Measurements from ENCODE around the gene GABRP. TPM values are rescaled to one million over a fixed set of nuclear protein-coding genes. Genes with fewer than 3 reads are reported as not detected.

Gene GABRP
- total RNA-seq, 1 donor from 2014 or later = not detected

DNA sequence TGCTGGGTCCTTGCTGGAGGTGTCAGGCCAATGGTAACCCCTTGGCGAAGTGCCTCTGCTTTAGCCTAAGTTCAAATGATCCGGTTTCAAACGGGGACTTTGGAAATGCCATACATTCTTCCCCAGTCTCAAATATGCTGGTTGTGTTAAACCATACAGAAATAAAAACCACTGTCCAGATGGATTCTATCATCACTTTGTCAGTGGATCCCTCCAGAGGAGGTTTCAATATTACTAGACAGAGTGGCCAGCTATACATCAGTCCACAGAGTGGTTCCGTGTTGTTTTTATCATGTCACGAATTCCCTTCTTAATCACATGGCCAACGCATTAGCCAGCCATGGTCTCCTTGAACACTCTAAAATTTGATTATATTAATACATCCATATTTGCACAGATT, 71.0 kb downstream of the GABRP start:
- no peak for DNase-seq (ENCODE audit: low read depth)
- TF ChIP-seq, protein P1, sequence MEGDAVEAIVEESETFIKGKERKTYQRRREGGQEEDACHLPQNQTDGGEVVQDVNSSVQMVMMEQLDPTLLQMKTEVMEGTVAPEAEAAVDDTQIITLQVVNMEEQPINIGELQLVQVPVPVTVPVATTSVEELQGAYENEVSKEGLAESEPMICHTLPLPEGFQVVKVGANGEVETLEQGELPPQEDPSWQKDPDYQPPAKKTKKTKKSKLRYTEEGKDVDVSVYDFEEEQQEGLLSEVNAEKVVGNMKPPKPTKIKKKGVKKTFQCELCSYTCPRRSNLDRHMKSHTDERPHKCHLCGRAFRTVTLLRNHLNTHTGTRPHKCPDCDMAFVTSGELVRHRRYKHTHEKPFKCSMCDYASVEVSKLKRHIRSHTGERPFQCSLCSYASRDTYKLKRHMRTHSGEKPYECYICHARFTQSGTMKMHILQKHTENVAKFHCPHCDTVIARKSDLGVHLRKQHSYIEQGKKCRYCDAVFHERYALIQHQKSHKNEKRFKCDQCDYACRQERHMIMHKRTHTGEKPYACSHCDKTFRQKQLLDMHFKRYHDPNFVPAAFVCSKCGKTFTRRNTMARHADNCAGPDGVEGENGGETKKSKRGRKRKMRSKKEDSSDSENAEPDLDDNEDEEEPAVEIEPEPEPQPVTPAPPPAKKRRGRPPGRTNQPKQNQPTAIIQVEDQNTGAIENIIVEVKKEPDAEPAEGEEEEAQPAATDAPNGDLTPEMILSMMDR (conservative IDR thresholded peaks at IDR 0.05; ENCODE audit: low read depth, low read length) = no peak
- H3K4me3 ChIP-seq (ENCODE audit: low read depth, low read length) = no peak overlapping the region

DNA sequence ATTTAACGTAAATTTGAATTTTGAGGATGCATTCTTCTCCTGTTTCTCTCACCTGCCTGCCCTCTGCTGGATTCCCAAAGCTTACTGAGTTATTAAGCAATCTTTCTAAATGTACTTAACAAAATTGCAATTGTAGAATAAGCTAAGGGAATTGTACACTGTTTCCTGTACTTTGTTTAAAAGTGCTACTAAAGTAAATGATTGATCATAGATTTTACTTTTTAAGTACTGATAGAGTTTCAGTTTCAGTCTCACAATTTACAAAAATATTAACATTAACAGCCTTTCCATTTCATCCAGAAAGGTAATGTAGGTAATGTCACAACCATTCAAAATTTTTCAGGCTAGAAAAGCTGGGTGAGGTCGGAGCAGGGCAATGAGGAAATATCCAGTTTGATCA, 73.5 kb downstream of the GABRP start:
- H3K4me3 ChIP-seq (ENCODE audit: low read depth, low read length) = no peak overlapping the region
- DNase-seq (ENCODE audit: low read depth) = no peak
- TF ChIP-seq, protein P1 (conservative IDR thresholded peaks at IDR 0.05; ENCODE audit: low read depth, low read length) = no peak

DNA sequence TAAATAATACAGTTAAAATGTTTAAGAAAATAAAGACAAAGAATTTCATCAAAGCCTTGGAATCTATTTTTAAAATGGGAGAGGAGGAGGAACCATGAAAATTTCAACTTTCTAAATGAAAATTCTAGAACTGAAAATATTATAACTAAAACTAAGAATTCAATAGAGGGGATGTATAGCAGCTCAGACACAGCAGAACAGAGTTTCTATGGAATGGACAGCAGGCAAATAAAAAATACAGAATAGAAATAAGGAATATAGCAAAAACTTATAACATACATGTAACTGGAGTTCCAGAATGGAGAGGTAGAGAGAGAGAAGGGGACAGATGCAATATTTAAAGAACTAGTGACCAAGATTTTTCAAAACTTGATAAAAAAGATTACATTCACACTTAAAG, 76.9 kb downstream of the GABRP start:
- H3K4me3 ChIP-seq (ENCODE audit: low read depth, low read length) = no peak overlapping the region
- DNase-seq (ENCODE audit: low read depth) = no peak
- TF ChIP-seq, protein P1 (conservative IDR thresholded peaks at IDR 0.05; ENCODE audit: low read depth, low read length) = no peak

DNA sequence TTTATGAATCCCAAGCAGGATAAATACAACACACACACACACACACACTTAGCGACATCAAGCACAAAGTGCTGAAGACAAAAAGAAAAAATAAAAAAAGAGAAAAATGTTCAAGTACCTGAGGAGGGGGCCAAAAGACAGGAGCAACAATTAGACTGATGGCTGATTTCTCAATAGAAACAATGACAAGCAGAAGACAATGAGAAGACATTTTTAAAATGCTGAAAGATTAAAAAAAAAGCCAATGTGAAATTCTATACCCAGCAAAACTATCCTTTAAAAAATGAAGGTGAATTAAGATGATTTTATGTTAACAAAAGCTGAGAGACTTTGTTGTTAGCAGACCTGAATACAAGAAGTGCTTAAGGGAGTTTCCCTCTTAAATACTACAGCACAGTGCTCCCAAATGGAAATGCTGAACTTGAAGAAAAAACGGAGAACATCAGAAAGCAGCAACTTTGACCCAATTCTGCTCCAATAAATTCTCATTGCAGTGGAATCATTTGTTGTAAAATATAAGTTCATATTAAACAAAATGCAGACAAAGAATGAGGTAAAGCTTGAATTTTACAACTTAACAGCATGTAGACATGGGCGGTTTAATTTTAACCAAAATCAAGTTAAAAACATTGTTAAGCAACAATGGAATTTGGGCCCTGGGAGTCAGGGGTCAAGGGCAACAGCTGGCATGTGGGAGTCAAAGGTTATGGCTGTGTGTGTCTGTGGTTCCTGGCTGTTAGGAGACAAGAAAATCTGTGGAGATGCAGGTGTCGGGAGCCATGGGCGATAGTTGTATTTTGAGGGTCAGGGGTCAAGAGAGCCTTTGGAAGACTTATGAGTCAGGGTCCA, 77.5 kb downstream of the GABRP start:
- DNase-seq (ENCODE audit: low read depth) = no peak
- TF ChIP-seq, protein P1 (conservative IDR thresholded peaks at IDR 0.05; ENCODE audit: low read depth, low read length) = no peak
- H3K4me3 ChIP-seq (ENCODE audit: low read depth, low read length) = peak overlapping the region; percentile 23

DNA sequence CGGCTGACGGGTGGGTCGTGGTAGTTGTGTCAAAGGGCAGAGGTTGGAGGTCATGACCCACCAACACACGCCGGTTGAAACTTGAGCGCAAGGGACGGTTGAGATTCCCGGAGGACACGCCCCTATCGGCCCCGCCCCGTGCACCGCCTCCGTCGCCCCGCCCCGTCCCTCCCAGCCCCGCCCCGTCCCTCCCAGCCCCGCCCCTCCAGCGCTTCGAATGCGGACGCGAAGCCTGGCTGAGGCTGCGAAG, 78.1 kb downstream of the GABRP start:
- peak overlapping the region; percentile 76 for H3K4me3 ChIP-seq (ENCODE audit: low read depth, low read length)
- no peak for DNase-seq (ENCODE audit: low read depth)
- TF ChIP-seq, protein P1 (conservative IDR thresholded peaks at IDR 0.05; ENCODE audit: low read depth, low read length) = no peak

DNA sequence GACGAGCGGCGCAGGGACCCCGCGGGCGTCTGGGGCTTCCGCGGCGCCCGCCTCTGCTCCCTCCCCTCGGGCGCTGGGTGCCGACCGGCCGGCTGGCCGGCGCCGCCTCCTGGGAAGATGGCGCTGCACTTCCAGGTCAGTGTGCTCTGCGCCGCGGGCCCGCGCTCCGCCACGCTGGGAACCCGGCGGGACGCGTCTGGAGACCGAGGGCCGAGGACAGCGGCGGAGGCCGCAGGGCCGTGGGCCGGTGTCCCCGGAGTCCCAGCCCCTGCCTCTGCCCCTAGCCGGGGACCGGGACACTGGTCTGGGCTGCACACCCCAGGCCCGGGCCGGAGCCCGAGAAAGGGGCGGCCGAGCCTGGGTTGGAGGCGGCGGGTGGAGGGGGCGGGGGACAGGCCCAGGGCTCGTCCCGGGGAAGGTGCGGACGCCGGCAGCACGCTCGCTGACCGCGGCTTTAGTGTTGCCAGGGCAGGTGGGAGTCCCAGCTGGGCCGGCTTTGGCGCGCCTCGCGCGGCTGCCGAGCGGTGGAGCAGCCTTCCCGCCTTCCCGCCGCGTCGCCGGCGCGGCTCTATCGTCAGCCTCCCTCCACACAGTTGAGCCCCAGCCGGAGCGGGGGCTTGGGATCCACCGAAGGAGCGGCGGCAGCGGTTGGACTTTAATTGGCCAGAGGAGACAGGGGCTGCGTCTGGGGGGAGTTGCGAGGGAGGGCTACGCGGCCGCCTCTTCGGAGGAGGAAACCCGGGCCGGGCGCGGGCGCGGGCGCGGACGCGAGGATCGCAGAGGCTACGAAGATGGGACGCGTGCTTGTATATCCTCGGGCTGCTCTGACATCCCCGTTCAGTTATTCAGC, 78.6 kb downstream of the GABRP start, which contains the start of gene RANBP17:
Gene RANBP17, plus strand, starts transcription at position 102 of the 850 bp plus-strand sequence.
- DNase-seq (ENCODE audit: low read depth) = no peak
- peak within 1 kb of the TSS; percentile 76 for H3K4me3 ChIP-seq (ENCODE audit: low read depth, low read length)
- TF ChIP-seq, protein P1 (conservative IDR thresholded peaks at IDR 0.05; ENCODE audit: low read depth, low read length) = no peak

All from epithelial cell of proximal tubule (primary cell).